ENCODE data around the gene TREML1.
"Not testable (repeated sequence)": the region's sequence is repeated elsewhere in the genome, so short reads cannot be mapped to it uniquely, and the experiment has no call there.

Gene TREML1

DNA sequence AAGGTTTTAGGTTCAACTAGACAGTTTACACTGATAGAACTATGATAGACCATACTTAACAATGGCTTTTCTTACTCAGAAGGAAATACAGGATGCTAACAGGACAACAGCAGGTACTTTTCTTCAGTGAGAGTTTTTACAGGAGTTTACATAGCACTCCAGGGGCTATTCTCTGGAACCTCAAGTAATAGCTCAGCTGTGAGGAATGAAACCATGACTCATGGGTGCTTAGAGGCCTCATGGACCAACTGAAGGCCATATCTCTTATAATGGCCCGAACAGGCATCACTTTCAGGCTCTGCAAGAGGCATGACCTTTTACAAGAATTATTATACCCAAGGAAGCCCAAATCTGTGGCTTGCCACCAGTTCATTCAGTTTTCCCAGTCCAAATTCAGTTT is 31.8 kb downstream of the TREML1 start:
- TF ChIP-seq, protein P1, sequence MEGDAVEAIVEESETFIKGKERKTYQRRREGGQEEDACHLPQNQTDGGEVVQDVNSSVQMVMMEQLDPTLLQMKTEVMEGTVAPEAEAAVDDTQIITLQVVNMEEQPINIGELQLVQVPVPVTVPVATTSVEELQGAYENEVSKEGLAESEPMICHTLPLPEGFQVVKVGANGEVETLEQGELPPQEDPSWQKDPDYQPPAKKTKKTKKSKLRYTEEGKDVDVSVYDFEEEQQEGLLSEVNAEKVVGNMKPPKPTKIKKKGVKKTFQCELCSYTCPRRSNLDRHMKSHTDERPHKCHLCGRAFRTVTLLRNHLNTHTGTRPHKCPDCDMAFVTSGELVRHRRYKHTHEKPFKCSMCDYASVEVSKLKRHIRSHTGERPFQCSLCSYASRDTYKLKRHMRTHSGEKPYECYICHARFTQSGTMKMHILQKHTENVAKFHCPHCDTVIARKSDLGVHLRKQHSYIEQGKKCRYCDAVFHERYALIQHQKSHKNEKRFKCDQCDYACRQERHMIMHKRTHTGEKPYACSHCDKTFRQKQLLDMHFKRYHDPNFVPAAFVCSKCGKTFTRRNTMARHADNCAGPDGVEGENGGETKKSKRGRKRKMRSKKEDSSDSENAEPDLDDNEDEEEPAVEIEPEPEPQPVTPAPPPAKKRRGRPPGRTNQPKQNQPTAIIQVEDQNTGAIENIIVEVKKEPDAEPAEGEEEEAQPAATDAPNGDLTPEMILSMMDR (IDR thresholded peaks at IDR 0.05; ENCODE audit: borderline replicate concordance, insufficient read depth, low read depth, low read length) = no peak
- H3K4me3 ChIP-seq (ENCODE audit: low read depth, low read length) = no peak overlapping the region

DNA sequence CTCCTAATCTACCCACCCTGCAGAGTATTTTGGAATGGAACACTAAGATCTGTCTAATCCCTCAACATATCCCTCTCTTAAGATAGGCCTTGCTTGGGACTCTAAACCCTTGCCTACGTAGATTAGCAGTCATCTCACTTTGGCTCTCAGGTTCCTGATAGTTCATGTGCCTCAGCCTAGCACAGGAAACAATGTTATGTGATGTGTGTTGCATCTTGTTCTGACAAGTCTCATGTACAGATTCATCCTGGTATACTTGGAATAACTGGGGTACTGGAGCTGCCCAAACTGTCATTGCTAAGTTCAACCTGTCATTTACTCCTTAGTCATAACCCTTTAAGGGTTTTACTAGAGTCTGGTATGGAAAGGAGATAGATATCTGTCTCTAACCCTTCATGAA is 34.1 kb downstream of the TREML1 start:
- H3K4me3 ChIP-seq (ENCODE audit: low read depth, low read length) = no peak overlapping the region
- TF ChIP-seq, protein P1 (IDR thresholded peaks at IDR 0.05; ENCODE audit: borderline replicate concordance, insufficient read depth, low read depth, low read length) = no peak

DNA sequence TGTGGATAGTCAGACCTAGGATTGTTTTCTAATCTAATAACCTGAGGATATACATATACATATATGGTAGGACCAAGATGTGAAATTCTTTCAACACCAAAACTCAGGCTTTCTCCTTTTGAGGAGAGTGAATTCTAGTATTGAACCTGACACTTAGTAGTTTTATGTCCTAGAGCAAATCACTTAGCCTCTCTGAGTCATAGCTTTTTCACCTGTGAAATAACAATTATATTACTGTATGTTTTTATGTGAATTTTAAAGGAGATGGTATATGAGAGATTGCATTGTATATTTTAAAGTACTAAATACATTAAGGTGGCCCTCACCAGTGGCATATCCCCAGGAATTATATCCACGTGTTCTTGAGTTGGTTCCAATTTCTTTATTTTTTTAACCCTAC is 34.6 kb downstream of the TREML1 start:
- no peak overlapping the region for H3K4me3 ChIP-seq (ENCODE audit: low read depth, low read length)
- TF ChIP-seq, protein P1 (IDR thresholded peaks at IDR 0.05; ENCODE audit: borderline replicate concordance, insufficient read depth, low read depth, low read length) = no peak

DNA sequence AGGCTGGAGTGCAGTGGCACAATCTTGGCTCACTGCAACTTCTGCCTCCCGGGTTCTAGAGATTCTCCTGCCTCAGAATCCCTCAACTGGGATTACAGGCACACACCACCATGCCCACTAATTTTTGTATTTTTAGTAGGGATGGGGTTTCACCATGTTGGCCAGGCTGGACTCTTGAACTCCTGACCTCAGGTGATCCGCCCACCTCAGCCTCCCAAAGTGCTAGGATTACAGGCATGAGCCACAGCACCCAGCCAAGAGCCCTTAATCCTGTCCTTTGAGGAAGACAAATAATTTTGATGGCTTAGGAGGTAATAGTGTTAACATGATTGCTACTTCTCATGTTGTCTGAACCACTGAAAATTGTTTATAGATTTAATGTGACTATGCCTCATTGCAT is 39.1 kb downstream of the TREML1 start:
- not testable (repeated sequence) for H3K4me3 ChIP-seq (ENCODE audit: low read depth, low read length)

DNA sequence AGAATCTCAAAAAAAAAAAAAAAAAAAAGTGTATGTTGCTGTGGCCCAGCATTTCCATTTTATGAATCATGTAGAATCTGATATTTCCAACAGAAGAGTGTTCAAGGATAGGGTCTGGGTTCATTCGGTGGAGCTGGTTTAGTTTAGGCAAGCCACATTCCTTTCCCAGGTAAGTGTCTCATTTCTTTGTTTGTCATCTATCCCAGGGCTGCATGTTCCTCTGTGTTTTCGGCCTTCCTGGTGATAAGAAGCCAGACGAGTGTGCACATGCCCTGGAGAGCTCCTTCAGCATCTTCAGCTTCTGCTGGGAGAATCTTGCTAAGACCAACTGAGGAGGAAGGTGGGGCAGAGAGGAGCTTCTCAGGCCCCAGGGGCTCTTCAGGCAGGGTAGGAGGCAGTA is 43.1 kb downstream of the TREML1 start:
- no peak overlapping the region for H3K4me3 ChIP-seq (ENCODE audit: low read depth, low read length)
- TF ChIP-seq, protein P1 (IDR thresholded peaks at IDR 0.05; ENCODE audit: borderline replicate concordance, insufficient read depth, low read depth, low read length) = no peak

DNA sequence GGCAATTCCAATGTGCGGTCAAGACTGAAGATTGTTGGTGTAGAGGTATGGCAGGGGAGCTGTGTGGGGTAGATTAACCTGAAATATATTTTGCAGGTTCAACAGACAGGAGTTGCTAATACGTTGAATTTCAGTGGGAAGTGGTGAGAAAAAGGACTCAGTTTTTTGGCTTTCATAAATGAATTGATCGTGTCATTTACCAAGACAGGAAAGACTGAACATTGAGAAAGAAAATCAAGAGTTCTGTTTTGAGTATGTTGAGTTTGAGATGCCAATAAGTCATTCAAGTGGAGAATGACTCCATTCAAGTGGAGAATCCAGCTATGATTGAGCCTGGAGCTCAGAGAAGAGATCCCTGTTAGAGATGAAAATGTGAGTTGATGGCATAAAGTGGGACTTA is 50.3 kb downstream of the TREML1 start:
- H3K4me3 ChIP-seq (ENCODE audit: low read depth, low read length) = no peak overlapping the region
- TF ChIP-seq, protein P1 (IDR thresholded peaks at IDR 0.05; ENCODE audit: borderline replicate concordance, insufficient read depth, low read depth, low read length) = no peak

DNA sequence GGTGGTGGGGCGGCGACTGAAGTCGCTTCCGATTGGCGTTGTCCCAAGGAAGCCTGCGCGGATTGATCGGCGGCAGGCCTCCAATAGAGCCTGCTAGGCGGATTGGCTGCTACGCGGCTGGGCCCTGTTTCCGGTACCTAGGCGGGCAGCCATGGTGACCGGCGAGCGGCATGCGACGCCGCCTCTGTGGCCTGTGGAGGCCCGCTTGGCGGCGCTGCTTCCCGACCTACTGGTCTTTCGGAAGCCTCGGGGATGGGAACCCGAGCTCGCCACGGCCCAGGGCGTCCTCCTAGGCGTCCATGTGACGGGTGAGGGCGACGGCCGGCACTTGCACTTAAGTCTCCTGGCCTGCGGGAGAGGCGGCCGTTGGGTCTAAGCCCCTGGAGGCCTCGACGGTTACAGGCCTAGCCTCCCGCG is 53.3 kb downstream of the TREML1 start:
- H3K4me3 ChIP-seq (ENCODE audit: low read depth, low read length) = no peak overlapping the region
- TF ChIP-seq, protein P1 (IDR thresholded peaks at IDR 0.05; ENCODE audit: borderline replicate concordance, insufficient read depth, low read depth, low read length) = no peak

Data from GM12875 (cell line).